H1 (cell line): Measurements from ENCODE around the gene HTR4. TPM values are rescaled to one million over a fixed set of nuclear protein-coding genes. Genes with fewer than 3 reads are reported as not detected.

Source experiments
- ASH2L ChIP-seq: fragments of 200-600, 300-600 bp; sonication (generic); IDR thresholded peaks from one replicate; pipeline ENCODE4 v1.7.1; 2017; ENCODE audit warnings: low read length
- JUND ChIP-seq: IDR thresholded peaks from 2 replicates; pipeline ENCODE4 v1.6.1; 2011; ENCODE audit warnings: mild to moderate bottlenecking, improper control_type of control experiment, low read length
- RXRA ChIP-seq: IDR thresholded peaks from 2 replicates; pipeline ENCODE4 v1.6.1; 2011; ENCODE audit warnings: low read depth, mild to moderate bottlenecking, low read length, moderate library complexity; ENCODE audit not compliant: insufficient read depth
- polyA plus RNA-seq, 7 experiments: library from polyadenylated mRNA; depleted of rRNA in 3 of 7; stranded (reverse) in 5 of 7; unstranded in 2 of 7; fragments of >200 nt in 5 of 7; fragments of 200-250 nt in 2 of 7; gene quantifications; 1 replicate in 5 of 7; 2 replicates in 1 of 7; 4 replicates in 1 of 7; pipeline versions ENCODE4 v1.2.1 to v1.2.3, GENCODE V29; 2011 to 2013; ENCODE audit warnings: missing spikeins in 2 of 7, mixed read lengths in 2 of 7
- total RNA-seq: library from RNA; stranded (reverse); fragmentation: NEBNext Ultra II Directional; extraction: Animal tissue kit (Norgen Biotek cat#: 25700); gene quantifications from 2 replicates; pipeline ENCODE4 v1.2.1, GENCODE V29; 2021
- TF ChIP-seq, protein P1 (sequence below): IDR thresholded peaks from 2 replicates; pipeline ENCODE4 v1.6.1; 2012; ENCODE audit warnings: low read length, inconsistent platforms

Gene HTR4
- total and polyA plus RNA-seq, 2 of the 8 experiments (the other 6 are each of a cell fraction or from before 2014, with no cell fraction given): not detected

GRCh38 chr5:148623101-148623500 is 31.2 kb downstream of the HTR4 start (continued):
- no peak for TF ChIP-seq ASH2L
- TF ChIP-seq RXRA: no peak
- TF ChIP-seq JUND: no peak
- TF ChIP-seq, protein P1, sequence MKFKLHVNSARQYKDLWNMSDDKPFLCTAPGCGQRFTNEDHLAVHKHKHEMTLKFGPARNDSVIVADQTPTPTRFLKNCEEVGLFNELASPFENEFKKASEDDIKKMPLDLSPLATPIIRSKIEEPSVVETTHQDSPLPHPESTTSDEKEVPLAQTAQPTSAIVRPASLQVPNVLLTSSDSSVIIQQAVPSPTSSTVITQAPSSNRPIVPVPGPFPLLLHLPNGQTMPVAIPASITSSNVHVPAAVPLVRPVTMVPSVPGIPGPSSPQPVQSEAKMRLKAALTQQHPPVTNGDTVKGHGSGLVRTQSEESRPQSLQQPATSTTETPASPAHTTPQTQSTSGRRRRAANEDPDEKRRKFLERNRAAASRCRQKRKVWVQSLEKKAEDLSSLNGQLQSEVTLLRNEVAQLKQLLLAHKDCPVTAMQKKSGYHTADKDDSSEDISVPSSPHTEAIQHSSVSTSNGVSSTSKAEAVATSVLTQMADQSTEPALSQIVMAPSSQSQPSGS: no peak
